HG03108 (cell line): ENCODE results near the gene DZANK1.
"Not testable (repeated sequence)": the region's sequence is repeated elsewhere in the genome, so short reads cannot be mapped to it uniquely, and the experiment has no call there.

ENCODE experiments used
- ATAC-seq: cut with Tn5 transposase; IDR thresholded peaks from one replicate; pipeline ENCODE4 v1.9.1; 2021; ENCODE audit warnings: moderate library complexity; ENCODE audit not compliant: unreplicated experiment

Gene DZANK1

GRCh38 chr20:18380908-18381529, 85.8 kb downstream of the DZANK1 start:
- ATAC-seq = no peak

GRCh38 chr20:18377896-18378481, 88.8 kb downstream of the DZANK1 start:
- no peak for ATAC-seq

GRCh38 chr20:18375551-18375950, 91.3 kb downstream of the DZANK1 start:
- ATAC-seq = not testable (repeated sequence)

- ATAC-seq = no peak
Measured at GRCh38 chr20:18372296-18372695, 94.5 kb downstream of the DZANK1 start.

- ATAC-seq = no peak
Measured at GRCh38 chr20:18364768-18365167, 102.1 kb downstream of the DZANK1 start.

- ATAC-seq = no peak
Measured at GRCh38 chr20:18363708-18364107, 103.1 kb downstream of the DZANK1 start.

GRCh38 chr20:18362916-18363315, 103.9 kb downstream of the DZANK1 start:
- ATAC-seq = no peak

GRCh38 chr20:18361678-18362077, 105.2 kb downstream of the DZANK1 start:
- ATAC-seq = no peak

- no peak for ATAC-seq
Measured at GRCh38 chr20:18360635-18361034, 106.2 kb downstream of the DZANK1 start.

GRCh38 chr20:18359854-18360253, 107.0 kb downstream of the DZANK1 start:
- ATAC-seq = no peak

- ATAC-seq = not testable (repeated sequence)
Measured at GRCh38 chr20:18349749-18350148, 117.1 kb downstream of the DZANK1 start.
